Uterus (tissue), 2 donors: Measurements from ENCODE around the gene SMARCC1.

Source experiments
- CTCF ChIP-seq, 4 experiments: fragments of 200-600 bp in 2 of 4; fragments of 450-650 bp in 2 of 4; sonication (generic) in 2 of 4; IDR thresholded peaks; one replicate each; pipeline ENCODE4 v1.5.1; 2016 to 2019; ENCODE audit warnings: antibody characterized with exemption in 4 of 4, mild to moderate bottlenecking in 2 of 4, moderate library complexity in 1 of 4
- POLR2A ChIP-seq, 2 donors: fragments of 450-650 bp; IDR thresholded peaks; one replicate each; pipeline ENCODE4 v1.6.1; 2016; ENCODE audit warnings: antibody characterized with exemption in 2 of 2, mild to moderate bottlenecking in 1 of 2, moderate library complexity in 1 of 2

- TF ChIP-seq CTCF (IDR thresholded peaks at IDR 0.05) (no peak), POLR2A (IDR thresholded peaks at IDR 0.05) (no peak)
These were observed 23.2 kb downstream of the SMARCC1 start for GRCh38 chr3:47758261-47759025.
